ENCODE results near the gene SRRM1. TPM values are rescaled to one million over a fixed set of nuclear protein-coding genes. Genes with fewer than 3 reads are reported as not detected.

Gene SRRM1
- total RNA-seq, 4 donors from 2014 or later: 103 to 121 (median 113) TPM

- no peak for TF ChIP-seq CTCF (IDR thresholded peaks at IDR 0.05; ENCODE audit: low read depth)
Observed at GRCh38 chr1:24635195-24635843, 7.8 kb upstream of the SRRM1 start.

- no peak for TF ChIP-seq CTCF (IDR thresholded peaks at IDR 0.05; ENCODE audit: low read depth)
Observed at GRCh38 chr1:24636661-24637357, 6.3 kb upstream of the SRRM1 start.

GRCh38 chr1:24639094-24639493 lies 4.0 kb upstream of the SRRM1 start:
- no peak for TF ChIP-seq CTCF (IDR thresholded peaks at IDR 0.05; ENCODE audit: low read depth)

GRCh38 chr1:24639881-24640280 lies 3.2 kb upstream of the SRRM1 start:
- no peak for TF ChIP-seq CTCF (IDR thresholded peaks at IDR 0.05; ENCODE audit: low read depth)

- TF ChIP-seq CTCF (IDR thresholded peaks at IDR 0.05; ENCODE audit: low read depth): no peak
Observed at GRCh38 chr1:24640288-24640687, 2.8 kb upstream of the SRRM1 start.

GRCh38 chr1:24641646-24642151 lies 1.4 kb upstream of the SRRM1 start:
- no peak for TF ChIP-seq CTCF (IDR thresholded peaks at IDR 0.05; ENCODE audit: low read depth)

GRCh38 chr1:24643363-24644099 lies 429 bp downstream of the SRRM1 start:
- TF ChIP-seq CTCF (IDR thresholded peaks at IDR 0.05; ENCODE audit: low read depth): no peak
